HTERT RPE-1 (cell line): ENCODE results near the gene KIFC1.
"Not testable (repeated sequence)": the region's sequence is repeated elsewhere in the genome, so short reads cannot be mapped to it uniquely, and the experiment has no call there.

Experiments used
- in situ Hi-C: fragments of 300-500 bp; cut with MboI; formaldehyde crosslinking; loops from 4 replicates; pipeline ENCODE4 v1.14.3; 2020; ENCODE audit warnings: low sequenced_read_pairs

The KIFC1 gene

DNA sequence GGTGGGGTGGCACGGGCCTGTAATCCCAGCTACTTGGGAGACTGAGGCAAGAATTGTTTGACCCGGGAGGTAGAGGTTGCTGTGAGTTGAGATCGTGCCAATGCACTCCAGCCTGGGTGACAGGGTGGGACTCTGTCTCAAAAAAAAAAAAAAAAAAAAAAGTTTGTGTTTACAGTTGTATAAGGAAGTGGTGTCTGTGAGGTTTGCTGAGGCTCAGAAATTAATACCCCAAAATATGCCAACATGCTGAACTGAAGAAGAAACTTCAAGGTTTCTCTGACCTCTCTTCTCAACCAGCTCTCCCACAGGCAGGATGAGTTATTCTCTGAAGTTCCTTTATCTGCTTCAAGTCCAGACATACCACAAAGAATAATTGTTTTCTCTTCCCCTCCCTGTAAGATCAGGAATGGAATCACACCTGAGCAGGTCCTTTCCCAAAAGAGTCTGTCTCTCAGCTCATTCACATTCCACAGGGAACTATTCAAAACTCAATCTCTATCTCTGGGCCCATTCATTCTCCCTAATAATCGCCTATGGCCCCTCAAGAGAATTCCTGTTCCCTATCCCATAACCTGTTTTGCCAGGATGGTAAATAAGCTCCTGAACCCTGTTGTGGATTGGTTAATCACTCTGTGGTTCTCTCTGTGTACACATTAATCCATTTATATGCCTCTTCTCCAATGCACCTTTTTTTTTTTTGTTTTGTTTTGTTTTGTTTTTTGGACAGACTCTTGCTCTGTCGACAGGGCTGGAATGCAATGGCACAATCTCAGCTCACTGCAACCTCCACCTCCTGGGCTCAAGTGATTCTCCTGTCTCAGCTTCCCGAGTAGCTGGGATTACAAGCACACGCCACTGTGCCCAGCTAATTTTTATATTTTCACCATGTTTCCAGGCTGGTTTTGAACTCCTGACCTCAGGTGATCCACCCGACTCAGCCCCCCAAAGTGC lies 17.4 kb upstream of the KIFC1 start:
- in situ Hi-C loops, result no loop called here

DNA sequence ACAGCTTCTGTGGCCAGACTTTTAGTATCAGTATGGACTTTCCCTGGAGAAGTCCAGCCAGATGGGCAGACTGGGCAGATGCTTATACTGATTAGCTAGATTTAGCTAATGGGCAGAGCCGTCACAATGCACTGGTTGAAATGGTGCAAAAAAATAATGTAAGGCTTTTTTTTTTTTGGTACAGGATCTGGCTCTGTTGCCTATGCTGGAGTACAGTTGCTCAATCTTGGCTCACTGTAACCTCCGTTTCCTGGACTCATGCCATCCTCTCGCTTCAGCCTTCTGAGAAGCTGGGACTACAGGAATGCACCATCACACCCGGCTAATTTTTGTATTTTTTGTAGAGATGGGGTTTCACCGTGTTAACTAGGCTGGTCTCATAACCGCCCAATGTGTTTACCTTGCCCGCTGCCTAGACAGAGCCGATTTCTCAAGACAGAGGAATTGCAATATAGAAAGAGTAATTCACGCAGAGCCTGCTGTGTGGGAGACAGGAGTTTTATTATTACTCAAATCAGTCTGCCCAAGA lies 16.4 kb upstream of the KIFC1 start:
- in situ Hi-C loops, result no loop called here

DNA sequence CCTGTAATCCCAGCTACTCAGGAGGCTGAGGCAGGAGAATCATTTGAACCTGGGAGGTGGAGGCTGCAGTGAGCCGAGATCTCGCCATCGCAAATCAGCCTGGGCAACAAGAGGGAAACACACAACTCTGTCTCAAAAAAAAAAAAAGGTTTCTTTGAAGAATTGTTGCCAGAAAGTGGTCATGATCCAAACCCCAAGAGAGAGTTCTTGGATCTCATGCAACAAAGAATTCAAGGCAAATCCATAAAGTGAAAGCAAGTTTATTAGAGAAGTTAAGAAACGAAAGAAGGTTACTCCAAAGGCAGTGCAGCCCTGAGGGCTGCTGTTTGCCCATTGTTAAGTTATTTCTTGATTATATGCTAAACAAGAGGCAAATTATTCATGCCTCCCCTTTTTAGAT lies 14.5 kb upstream of the KIFC1 start:
- in situ Hi-C loops, result no loop called here

GRCh38 chr6:33379184-33379583 lies 12.4 kb upstream of the KIFC1 start:
- in situ Hi-C loops, result not testable (repeated sequence)

- in situ Hi-C loops, result no loop called here
These were observed 11.2 kb upstream of the KIFC1 start for GRCh38 chr6:33380272-33380981.

DNA sequence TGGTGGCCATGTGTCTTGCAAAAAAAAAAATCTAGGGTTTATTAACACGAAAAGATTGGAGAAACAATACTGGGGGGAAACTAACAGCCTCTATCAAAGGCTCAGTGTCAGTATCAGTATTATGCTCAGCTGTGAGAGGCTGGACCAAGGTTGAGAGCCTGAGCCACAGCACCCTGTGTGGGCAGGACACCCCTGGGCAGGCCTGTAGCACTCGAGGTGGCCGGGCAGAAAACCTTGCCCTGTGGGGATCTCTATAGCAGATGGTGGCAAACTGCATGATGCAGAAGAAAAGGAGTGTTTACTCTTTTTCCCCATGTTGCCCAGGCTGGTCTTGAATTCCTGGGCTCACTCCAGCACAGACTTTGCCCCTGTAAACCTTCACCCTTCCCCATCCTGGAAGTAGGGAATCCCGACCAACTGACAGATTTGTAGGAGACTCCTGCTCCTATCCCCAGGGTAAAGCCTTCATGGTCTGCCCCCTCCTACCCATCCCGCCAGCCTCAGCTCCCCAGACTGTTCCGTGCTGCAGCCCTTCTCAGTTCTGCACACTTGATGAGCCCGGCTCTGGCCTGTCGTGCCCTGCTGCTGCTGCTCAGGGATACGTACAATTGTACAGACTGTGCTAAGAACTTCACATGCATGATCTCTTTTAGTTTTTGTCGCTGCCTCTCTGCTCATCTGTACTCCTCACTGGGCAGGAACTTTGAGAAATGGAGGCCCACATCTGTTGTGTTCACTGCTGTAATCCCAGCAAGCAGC lies 8.0 kb upstream of the KIFC1 start:
- in situ Hi-C loops, result no loop called here

- in situ Hi-C loops, result no loop called here
These were observed 7.0 kb upstream of the KIFC1 start for GRCh38 chr6:33384581-33385020.

- in situ Hi-C loops, result no loop called here
These were observed 1.4 kb upstream of the KIFC1 start for GRCh38 chr6:33390173-33390572.

- in situ Hi-C loops, result no loop called here
These were observed 801 bp upstream of the KIFC1 start for GRCh38 chr6:33390767-33391277.

DNA sequence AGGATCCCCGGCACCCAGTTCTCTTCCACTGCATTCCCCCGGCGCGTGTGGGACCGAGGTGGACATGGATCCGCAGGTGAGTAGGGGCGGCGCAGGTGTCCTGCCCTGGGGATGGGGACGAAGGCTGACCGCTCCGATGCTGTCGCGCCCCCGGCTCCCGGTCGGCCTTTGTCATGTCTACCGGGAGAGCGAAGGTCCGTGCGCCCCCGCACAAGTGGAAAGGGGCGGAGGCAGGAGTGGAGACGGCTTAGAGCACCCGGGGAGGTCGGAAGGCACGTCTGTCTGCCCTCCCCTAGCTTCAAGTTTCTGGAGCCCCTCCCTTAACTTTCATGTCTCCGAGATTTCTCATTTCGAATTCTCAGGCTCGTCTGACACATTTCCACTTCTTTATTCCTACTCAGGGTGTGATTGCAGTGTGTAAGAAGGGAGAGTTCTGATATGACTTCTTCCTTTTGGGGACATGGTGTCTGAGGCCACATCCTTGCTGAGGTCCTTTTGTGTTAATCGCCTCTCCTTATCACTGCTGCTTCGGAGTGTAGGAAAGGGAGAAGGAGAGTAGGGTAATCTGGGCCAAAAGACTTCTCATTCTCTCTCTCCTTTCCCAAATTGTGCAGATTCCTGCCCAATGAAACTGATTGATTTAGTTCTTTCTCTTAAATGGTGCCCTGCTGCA lies 435 bp downstream of the KIFC1 start:
- in situ Hi-C loops, result no loop called here

DNA sequence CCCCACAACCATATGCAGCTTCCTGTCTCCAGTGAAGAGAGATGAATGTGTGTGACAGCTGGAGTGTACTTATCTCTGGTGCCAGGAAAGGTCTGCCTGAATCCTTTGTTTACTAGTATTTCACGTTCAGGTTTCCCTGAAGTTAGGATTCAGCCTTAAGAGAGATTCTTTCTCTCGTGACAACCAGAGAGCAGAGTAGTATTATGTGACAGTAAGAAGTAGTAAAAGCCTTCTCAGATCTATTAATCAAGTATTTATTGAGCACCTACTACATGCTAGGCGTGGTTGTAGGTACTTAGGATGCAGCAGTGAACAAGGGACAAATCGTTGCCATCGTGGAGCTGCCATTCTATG lies 949 bp downstream of the KIFC1 start:
- in situ Hi-C loops, result no loop called here

GRCh38 chr6:33392979-33393378 lies 1.4 kb downstream of the KIFC1 start:
- in situ Hi-C loops, result no loop called here

- in situ Hi-C loops, result no loop called here
These were observed 5.9 kb downstream of the KIFC1 start for GRCh38 chr6:33397541-33397940.

GRCh38 chr6:33398601-33399000 lies 7.0 kb downstream of the KIFC1 start:
- in situ Hi-C loops, result not testable (repeated sequence)

- in situ Hi-C loops, result not testable (repeated sequence)
These were observed 8.3 kb downstream of the KIFC1 start for GRCh38 chr6:33399881-33400280.

- in situ Hi-C loops, result no loop called here
These were observed 13.3 kb downstream of the KIFC1 start for GRCh38 chr6:33404884-33405283.

DNA sequence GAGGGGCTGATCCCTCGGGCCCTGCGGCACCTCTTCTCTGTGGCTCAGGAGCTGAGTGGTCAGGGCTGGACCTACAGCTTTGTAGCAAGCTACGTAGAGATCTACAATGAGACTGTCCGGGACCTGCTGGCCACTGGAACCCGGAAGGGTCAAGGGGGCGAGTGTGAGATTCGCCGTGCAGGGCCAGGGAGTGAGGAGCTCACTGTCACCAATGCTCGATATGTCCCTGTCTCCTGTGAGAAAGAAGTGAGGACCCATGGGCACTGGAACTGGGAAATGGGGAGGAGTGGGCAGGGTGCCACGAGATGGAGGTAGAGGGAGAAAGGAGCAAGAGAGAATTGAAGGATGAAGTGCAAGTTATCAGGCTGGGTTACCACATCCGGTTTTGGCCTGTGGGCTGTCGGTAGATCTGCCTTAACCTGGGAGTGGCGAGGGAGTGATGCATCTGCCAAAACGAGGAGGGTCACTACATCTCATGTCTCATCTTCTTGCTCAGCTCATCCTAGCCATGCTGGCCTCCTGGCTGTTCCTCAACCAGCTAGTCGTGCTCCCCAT lies 13.8 kb downstream of the KIFC1 start:
- in situ Hi-C loops, result no loop called here

DNA sequence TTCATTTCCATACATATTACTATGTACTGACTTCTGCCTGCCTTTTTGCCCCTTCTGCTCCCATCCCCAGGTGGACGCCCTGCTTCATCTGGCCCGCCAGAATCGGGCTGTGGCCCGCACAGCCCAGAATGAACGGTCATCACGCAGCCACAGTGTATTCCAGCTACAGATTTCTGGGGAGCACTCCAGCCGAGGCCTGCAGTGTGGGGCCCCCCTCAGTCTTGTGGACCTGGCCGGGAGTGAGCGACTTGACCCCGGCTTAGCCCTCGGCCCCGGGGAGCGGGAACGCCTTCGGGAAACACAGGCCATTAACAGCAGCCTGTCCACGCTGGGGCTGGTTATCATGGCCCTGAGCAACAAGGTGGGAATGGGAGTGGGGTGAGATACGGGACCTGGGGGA lies 14.5 kb downstream of the KIFC1 start:
- in situ Hi-C loops, result no loop called here

DNA sequence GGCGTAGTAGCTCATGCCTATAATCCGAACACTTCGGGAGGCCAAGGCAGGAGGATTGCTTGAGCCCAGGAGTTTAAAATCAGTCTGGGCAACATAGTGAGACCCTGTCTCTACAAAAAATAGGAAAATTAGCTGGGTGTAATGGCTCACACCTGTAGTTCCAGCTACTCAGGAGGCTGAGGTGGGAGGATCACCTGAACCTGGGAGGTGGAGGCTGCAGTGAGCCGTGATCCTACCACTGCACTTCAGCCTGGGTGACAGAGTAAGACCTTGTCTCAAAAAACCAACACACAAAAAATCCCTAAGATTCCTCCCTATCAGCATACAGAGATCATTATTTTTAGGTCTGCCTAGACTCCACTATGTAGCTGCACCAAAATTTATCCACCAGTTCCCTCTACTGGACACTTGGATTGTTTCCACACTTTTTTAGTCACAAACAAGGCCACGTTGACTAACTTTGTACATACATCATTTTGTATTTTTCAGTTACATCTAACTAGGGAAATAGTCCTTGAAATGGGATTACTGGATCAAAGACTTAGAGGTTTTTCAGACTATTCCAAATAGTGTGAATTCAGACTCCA lies 15.6 kb downstream of the KIFC1 start:
- in situ Hi-C loops, result no loop called here
